GM21528 (cell line): ENCODE data around the gene TUBAL3.
A peak's percentile ranks its signal among the peaks of the same experiment; 100 is the strongest.

Experiments
- ATAC-seq: cut with Tn5 transposase; IDR thresholded peaks from one replicate; pipeline ENCODE4 v1.9.1; 2021; ENCODE audit warnings: mild to moderate bottlenecking, moderate library complexity; ENCODE audit not compliant: unreplicated experiment, low FRiP score

Gene TUBAL3

DNA sequence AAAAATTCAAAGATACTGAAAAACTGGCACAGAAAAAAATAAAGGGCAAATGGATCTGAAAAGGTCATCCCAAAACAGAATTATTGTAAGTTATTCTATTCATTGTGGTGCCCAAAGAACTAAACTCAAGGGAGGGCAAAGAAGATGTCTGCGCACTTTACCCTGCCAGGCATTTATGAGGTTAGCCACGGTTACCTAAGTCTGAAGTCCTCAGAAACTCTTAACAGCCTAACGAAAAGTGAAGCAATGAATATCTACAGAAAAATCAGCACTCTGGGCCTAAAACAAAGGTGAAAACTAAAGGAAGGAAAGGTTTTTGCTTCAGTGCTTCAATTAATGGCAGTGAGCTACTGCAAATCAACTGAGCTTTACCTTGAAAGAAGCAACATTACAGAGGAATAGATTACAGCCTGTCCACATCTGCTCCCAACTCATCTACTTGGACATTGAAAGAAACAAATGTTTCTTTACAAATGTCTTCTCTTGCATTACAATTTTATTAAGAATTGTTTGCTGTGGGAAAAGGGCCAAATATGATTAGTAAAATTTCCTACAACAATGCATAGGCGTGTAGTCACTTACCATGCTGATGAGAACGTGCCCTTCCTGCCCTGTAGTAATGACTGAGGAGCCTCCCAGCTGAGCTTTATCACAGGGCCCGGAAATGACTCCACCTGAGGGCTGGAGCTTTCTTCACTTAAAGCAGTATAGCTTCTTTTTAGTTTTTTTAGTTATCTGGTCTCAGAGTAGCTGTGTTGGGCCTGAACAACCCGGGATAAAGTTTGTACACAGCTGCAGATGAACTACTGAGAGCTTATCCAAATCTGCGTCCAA, at the start of gene TUBAL3:
Gene TUBAL3, minus strand, starts transcription at position 621 of the 834 bp plus-strand sequence. Its CDS starts 36 bp downstream, at position 585.
- ATAC-seq = no peak

DNA sequence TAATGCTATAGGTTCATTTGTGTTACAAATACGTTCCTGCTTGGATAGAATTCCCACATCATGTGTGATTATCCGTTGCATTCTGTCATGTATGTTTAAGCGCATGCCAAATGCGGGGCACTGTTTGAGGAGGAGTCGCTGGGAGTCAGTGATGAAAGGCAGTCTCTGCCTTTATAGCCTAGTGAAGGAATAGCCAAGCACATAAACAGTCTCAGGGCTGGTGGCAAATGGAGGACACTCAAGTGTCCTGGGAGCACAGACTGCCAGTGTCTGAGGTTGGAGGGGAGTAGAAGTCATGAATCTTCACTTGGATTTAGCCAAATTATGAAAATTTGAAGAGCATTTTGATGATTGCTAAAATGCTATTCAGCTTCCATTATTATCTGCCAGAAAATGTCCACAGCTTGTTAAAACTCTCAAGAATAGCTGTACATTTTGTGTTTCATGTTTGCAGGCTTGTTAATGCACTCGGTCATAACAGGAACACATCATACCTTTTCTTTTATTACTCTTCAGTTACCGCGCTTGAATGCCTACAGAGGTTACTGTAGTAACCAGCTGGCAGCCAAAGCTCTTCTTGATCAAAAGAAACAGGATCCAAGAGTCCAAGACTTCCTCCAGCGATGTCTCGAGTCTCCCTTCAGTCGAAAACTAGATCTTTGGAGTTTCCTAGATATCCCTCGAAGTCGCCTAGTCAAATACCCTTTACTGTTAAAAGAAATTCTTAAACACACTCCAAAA, 49.3 kb upstream of the TUBAL3 start:
- ATAC-seq = no peak

DNA sequence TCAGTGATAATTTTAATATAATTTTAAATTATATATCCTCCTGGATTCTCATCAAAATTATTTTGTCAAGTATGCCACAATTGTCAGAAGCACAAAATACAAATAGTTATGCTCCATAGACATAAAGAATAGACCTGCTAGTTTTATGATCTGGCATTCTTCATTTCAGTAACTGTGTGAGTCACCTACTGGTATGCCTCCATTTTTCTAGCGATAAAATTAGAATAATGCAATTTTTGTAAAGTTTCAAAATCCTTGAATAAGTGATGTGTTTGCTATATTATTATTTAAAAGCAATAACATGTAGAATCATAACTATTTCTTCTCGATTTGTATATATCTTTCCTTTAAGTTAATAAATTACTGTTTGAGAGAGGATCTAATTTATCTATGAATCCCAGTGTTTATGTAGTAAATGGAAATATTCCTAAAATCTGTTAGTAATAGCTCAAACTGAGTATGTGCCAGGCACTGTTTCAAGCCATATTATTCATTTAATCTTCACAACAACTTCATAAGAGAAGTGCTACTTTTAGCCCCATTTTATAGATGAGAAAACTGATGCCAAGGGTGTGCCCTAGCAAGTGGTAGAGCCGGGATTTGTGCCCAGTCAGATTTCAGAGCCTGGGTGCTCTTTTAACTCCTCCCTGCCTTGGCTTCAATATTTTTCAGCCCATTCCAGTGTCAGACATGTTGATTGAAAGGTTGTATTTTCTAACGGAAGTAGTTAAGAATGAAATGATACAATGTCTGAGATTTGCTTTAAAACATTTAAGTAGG, 46.2 kb upstream of the TUBAL3 start:
- no peak for ATAC-seq

DNA sequence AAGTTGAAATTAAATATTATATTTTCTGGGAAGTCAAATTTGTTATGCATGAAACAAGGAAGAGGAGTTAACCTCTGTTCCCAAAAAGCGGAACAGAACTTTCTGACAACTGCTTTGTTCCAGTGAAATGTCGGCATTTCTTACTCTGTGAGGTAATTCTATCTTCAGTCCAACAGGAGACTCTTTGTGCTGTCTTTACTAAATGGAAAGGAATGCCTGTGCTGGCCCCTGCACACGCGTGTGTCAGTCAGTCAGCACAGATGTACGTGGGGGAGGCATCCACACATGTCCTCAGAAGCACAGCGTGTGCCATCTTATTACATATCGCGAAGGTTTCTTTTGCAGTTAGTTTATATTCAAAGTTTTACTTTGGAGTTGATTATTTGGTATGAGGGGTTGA, 45.2 kb upstream of the TUBAL3 start:
- ATAC-seq = no peak

DNA sequence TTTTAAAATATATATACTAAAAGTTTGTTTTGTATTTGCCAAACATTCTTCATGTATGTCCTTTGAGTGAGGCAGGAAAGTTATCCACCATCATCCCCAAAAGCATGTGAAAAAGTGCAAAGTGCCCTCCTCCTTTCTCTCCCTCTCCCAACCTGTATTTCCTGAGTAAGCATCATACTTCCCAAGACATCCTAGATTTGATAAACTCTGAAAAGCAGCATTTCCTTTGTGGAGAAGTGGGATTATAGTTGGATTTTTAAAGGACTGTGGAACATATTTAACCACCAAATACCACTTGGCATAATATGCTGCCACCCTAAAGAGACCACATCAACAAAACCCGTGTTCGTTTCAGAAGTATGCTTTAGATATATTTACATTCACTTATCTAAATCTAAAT, 44.6 kb upstream of the TUBAL3 start:
- ATAC-seq = no peak

DNA sequence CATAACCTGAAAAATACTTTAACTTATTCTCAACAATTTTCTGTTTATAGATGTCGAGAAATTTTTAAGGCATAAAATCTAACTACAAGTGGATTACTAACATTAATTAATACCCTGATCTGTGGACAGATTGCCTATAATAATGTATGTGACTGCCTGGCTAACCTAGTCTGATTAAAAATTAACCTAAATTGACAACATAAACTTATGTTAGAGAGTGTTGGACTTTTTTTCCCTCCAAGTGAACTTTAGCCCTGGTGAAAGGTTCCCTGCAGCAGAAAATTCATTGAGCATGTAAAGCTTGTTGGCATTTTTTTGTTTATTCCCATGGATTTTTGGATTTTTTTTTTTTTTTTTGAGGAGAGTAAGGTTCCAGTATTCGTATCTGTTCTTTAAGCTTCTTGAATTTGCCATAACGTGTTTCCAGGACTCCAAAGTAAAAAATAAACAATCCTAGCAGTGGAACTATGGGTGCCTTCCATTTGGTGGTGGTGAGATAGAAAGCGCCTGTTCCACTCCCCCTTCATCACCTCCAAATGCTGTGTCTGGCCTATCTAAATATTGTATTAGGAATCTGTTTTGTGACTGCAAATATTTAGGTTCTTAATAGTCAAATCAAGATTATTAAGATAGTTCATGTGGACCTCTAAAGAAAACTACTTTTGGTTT, 43.8 kb upstream of the TUBAL3 start:
- no peak for ATAC-seq

DNA sequence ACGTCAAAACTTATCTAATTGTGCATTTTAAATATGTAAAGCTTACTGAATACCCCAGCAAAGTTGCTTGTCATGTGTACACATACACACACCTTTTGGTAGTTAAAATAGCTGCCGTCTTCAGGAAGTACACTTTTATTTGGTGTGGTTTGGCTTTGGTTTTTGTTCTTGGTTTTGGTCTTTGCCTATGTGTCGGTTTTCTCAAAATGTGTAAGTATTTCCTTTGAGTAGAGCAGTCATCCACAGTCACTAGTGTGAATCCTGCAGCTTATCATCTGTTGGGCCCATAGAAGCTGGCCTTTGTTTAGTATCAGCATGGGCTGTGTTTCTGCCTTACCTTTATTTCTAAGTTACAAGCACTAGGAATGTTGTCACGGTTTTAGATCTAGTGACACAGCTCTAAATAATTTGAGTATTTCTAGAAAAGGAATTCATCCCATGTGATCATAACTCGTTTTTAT, 43.0 kb upstream of the TUBAL3 start:
- ATAC-seq = peak; percentile 58

DNA sequence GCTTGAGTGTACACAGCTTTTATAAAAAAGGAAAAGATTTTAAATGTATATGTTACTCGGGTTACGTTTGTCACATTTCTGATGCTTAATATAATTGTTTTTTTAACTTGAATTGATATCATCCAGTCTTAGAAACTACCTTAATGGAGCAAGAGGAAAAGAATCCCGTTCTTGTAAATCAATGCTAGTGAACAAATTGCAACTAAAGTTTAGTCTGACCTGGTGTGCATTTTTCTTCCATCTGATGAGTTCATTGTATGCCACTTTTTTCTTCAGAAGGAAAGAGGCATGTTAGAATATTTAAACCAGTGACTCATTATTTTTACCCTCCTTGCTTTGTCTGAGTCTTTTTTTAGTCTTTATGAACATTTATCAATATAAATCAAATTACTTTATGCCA, 42.4 kb upstream of the TUBAL3 start:
- ATAC-seq = no peak

DNA sequence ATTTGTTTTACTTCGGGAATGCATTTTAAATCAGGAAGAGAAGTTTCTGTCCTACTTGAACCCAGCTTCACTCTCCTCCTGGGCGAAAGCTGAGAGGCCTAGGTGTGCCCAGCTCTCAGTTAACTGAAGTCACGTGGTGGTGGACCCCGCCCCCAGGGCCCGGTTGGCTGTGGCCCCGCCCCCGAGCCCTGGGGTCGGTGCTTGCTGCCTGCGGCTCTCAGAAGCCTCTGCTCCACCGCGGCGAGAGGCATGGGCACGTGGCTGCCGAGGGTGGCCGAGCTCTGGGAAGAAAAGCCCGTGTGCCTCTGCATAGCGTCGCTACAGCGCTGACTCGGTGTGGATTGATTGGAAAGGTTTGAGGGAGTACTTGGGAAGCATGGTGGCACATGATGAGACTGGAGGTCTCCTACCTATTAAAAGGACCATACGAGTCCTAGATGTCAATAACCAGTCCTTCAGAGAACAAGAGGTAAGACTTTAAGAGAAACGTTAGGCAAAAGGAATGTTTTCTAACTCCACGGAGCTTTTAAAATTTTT, 41.8 kb upstream of the TUBAL3 start:
- ATAC-seq = peak; percentile 46

DNA sequence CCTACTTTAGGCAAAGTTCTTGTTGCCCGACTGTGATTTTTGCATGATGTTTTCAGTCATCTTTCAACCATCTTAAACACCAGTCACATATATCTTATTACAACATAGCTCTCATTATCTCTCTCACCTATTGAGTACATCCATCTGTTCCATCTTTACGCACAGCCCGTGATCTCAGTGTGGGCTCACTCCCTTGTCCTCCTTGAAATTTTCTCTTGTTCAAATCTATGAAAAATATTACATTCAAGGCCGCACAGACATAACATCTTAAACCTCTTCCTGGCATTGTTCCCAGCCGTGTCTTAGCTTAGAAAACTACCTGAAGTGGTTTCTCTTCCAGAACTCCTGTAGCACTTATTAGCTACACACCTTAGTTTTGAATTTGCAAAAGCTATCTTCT, 40.4 kb upstream of the TUBAL3 start:
- no peak for ATAC-seq

DNA sequence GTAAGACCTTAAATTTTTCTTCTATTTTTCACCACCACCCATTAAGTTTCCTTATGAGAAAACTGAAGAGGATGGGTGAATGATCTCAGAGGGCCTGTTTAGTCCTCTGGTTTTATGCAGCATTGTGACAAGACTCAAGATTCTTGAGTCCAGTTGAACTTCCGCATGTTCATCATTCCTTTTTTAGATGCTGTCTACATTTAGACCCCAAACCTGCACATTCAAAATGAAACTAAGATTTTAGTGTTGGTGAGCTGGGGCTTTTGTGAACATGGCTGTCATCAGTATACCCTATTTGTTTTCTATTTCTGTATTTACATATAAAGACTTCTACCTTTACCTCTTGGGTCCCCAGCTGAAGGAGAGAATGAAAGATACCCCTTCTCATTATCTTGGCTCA, 38.8 kb upstream of the TUBAL3 start:
- ATAC-seq = peak; percentile 77

DNA sequence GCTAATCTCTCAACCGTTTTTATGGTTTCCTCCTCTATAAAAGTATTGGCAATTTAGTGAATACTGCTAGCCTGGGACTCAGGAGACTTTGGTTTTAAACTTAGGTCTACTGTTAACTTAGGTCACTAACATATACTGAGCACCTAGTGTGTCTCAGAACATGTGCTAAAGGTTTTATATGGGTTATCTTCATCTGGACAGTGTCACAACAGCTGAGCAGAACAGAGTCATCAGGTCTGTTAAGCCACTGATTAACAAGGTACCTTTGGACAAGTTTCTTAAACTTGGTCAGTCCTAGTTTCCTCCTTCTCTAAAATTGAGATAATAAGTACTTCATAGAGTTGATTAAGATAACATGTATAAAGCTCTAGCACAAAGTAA, 38.4 kb upstream of the TUBAL3 start:
- peak; percentile 30 for ATAC-seq

DNA sequence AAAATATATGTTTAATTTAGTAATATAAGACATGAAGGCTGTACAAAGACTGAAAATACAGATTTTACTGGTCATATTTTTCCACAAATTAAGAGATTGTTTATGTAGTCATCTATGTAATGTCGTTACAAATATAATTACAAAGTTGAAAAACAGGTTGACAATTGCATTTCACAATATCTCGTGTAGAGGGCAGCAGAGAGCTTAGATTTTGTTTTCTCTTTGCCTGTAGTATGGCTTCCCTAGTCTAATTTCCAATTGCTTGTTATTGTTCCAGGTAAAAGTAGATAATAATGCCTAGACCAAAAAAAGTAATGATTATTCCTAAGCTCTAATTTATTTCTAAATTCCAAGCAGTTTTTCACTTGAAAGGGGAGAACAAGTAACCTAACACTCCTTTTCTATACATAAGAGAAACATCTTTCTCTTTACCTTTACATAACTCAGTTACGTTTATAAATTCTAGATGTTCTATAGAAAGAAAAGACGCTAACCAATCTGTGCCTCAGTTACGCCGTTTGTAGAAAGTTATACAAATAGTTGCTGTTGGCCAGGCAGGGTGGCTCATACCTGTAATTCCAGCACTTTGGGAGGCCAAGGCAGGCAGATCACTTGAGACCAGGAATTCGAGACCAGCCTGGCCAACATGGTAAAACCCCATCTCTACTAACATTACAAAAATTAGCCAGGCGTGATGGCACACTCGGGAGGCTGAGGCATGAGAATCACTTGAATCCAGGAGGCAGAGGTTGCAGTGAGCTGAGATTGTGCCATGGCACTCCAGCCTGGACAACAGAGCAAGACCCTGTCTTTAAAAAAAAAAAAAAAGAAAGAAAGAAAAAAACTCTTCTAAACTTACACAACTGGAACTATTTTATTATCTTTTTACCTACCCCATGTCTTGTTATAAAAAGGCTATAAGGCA, 37.7 kb upstream of the TUBAL3 start:
- ATAC-seq = no peak

DNA sequence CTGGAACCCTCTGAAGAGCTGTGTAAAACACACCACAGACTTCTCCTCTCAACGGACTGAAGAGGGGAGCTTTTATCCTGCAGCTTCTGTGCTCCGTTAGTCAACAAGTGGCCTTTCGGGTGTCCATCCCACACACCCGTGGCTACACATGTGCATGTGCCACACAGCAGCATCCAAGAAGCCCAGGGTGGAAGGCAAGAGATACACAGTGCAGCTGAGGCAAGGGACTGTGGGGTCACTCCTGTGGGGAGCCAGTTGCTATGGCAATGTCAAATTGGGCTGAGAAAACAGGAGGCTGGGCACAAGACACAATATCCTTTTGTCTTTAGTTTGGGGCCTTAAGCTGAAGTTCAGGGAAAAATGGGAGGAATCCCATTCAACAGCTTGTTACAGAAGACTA, 36.5 kb upstream of the TUBAL3 start:
- ATAC-seq = no peak

DNA sequence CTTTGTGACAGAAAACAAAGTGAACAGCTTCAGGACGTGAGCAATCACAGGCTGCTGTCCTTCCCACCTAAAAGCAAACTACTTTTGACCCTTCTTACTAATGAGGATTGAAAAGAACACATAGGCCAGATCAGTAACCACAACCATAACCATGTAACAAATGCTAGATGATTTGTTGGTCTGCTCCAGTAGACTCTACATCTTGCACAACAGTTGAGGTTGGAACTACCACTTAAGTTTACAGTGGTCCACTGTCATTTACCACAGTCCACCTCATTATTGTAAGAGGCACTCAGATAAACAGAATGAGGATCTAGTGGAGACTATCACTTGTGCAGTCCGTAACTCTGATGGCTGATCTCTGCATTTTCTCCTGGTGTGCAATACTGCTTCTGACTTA, 35.6 kb upstream of the TUBAL3 start:
- no peak for ATAC-seq

DNA sequence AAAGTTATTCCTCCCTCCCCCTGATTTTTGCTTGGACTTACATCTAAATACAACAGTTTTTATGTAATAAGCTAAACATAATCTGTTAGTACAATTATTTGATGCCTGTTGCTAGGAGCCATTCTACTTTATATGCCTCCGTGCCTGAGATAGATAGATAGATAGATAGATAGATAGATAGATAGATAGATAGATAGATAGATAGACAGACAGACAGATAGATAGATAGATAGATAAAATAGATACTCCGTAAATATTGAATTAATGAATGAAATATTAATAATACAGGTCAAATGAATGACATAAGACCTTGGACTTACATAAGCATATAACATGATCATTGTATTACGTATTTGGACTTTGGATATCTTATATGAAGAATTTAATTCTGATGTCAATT, 30.7 kb upstream of the TUBAL3 start:
- no peak for ATAC-seq

DNA sequence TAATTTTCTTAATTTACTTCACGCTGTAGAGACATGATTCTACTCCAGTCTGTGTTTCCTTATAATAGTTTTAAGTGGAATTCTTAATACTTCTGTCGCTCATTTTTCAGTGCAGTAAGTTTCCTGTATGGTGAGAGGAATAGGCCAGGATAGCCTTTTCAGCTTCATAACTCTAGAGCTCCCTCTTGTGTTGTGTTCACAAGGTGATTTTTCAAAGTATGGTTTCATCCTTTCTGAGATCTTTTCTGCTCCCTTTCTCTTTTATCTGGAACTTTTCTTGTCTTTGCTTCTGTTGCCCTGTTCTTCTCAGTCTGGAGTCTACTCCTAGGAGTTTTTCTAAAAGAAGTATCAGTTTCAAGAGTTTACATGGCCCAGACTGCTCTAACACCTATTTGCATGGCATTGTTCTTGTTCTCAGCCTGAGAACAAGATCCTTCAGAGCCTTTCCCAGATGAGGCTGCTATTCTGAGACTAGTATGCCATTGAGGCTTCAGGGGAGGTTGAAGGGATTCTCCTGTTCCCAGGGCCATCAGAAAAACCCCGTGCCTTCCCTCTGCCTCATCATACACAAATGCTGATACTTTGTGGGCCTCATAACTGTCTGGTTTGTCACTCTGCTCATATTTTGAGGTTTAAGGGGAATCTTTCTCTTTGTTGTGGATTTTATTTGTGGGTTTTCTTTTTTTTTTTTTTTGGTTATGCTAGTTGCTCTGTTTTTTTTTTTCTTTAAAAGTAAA, 29.6 kb upstream of the TUBAL3 start:
- ATAC-seq = no peak

DNA sequence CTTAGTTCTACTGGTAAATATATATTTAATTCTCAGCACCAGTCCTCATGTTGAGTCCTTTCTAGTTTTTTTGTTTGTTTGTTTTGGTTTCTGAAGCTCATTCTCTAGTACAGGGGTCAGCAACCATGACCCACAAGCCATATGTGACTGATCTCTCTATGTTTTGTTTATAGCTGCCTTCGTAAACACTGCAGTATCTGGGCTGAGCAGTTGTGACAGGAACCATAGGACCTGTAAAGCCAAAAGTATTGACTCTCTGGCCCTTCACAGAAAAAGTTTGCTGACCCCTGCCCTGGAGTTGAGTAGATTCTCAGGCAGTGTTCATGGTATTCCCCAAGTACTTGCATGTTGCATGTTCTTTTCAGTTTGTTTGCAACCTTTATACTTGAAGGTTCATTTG, 28.6 kb upstream of the TUBAL3 start:
- ATAC-seq = no peak

DNA sequence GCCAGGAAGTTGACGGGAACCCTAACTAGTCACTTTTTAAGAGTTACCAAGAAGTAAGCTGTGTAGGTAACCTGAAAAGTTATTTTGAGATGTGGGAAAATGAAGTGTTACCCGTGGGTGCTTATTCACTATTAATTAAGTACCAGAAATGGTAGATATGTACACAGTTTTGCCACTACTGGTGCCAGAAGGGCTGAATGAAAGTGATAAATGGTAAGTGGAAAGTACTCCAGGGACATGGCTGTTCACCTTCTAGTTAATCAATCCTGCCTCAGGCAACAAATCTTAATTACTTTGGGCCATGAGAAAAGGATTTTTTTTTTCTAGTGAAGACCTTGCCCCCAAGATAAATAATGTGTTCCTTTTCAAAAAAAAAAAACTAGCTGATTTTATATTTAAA, 23.5 kb upstream of the TUBAL3 start:
- no peak for ATAC-seq
